ENCODE measurements around the gene CHIC2.

CHIC2 gene

DNA sequence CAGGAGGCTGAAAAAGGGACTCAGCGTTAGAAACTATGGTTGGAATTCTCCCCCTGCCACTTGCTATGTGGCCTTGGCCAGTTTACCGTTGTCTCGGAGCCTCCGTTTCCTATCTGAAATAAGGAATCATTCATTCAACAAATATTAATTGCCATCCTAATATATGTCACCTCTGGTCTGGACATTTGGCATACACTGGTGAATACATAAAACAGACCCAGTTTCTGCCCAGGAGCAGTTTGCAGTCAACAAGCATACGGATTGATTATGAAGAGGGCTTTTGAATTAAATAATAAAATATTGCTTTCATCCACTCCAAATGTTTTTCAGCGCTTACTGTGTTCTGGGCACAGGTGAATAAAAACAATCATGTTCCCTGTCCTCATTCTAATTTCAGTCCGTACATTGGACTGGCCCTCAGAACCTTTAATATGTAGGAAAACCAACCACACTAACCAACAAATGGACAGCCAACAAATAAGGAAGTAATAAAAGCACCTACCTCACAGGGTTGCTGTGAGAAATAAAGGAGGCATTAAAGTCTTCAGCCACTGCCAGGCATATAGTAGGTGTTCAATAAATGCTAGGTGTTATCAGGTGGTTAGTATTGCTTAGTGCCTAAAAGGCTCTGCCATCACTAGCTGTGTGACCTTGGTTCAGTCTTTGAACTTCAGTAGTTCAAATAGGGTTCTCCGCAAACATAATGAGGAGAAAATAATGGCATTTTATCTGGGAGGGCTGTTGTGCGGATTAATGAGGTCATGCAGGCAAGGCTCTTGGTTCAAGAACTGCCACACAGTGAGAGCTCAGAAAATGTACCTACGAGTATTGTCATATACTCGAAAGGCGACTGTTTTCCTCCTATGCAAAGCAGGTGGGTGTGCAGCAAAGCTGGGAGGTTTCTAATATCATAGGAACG lies 28.3 kb upstream of the CHIC2 start:
- no peak for DNase-seq

- peak; percentile 81 for DNase-seq
Observed at GRCh38 chr4:54091637-54092404, 27.4 kb upstream of the CHIC2 start.

DNA sequence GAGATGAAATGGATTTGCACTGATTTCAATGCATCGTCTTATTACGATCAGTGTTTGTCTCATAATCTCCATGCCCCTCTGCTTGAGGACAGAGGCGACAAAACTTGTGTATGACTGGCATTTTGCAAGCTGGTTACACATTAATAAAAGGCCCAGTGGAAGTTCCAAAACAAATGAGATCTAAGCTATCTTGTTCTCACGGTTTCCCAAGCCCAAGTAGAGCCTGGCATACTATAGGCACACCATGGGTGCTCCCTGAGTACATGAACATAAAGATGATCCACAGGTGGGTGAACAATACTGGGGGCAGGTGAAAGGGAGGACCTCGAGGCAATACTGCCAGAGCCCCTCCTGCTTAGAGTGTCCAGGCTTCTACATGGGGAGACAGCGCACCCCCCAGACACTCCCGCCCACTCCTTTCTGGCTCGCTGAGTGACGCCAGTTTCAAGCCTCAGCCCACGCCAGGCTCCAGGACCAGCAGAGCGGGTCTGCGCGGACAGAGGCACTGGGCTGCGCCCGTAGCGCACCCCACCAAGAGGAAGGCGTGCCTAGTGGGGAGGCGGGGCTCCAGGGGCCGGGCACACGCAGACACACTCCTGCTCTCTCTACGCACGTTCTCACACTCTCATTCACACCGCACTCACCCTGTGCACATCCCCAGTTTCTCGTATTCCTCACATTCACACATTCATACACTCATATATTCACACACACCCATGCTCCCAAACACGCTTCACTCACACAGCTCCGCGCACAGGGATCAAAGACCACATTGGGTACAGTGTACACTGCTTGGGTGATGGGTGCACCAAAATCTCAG lies 26.6 kb upstream of the CHIC2 start:
- DNase-seq: peak; percentile 47

GRCh38 chr4:54090404-54090803 lies 26.0 kb upstream of the CHIC2 start:
- DNase-seq: no peak

DNA sequence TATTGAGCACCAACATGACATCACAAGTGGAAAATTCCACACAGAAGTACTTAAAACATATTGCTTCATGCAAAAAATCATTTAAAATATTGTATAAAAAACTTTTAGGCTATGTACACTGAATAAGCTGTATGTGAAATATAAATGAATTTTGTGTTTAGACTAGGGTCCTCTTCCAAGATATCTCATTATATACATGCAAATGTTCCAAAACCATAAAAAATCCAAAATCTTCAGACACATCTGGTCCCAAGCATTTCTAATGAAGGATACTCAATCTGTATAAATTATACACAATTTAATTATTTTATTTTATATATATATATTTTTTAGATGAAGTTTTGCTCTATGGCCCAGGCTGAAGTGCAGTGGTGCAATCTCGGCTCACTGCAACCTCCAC lies 25.5 kb upstream of the CHIC2 start:
- DNase-seq: no peak

DNA sequence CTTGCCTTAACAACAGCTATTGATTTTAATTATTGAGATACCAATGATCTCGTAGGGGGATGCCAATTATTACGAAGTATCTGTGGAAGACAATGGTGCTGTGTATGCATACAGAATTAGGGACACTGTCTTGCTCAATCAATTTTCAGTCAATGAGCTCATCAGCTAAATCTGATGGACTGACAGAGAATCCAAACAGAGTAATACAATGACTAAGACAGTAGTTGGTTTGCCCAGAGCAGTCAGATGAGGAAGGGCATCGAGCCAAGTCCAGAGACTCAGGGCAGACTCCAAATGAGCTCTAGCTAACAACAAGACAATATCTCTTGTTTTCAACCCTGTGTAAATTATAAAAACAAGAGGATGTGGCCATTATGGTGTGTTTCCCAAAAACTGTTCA lies 20.9 kb upstream of the CHIC2 start:
- no peak for DNase-seq

- no peak for DNase-seq
Observed at GRCh38 chr4:54082168-54082567, 17.8 kb upstream of the CHIC2 start.

- DNase-seq: no peak
Observed at GRCh38 chr4:54077812-54078211, 13.4 kb upstream of the CHIC2 start.

- no peak for DNase-seq
Observed at GRCh38 chr4:54076673-54077072, 12.3 kb upstream of the CHIC2 start.

DNA sequence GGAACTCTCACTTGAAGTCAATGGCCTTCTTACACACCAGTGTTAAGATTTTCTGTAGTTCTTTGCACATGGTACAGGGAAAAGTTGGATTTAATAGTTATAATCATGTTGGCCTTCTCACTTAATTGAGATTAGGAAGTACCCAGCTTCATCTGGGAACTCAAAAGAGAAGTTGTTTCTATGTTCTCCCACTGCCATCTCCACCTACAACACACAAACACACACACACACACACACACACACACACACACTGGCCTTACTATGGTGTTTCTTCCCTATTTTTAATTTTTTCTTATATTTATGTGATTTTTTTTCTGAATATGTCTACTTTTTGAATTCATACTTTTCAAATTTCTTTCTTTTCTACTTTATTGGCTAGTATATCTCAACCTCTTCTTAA lies 10.0 kb upstream of the CHIC2 start:
- DNase-seq: no peak

GRCh38 chr4:54073271-54073880 lies 9.0 kb upstream of the CHIC2 start:
- no peak for DNase-seq

- DNase-seq: no peak
Observed at GRCh38 chr4:54067166-54067565, 2.8 kb upstream of the CHIC2 start.

- no peak for DNase-seq
Observed at GRCh38 chr4:54066718-54067129, 2.3 kb upstream of the CHIC2 start.

DNA sequence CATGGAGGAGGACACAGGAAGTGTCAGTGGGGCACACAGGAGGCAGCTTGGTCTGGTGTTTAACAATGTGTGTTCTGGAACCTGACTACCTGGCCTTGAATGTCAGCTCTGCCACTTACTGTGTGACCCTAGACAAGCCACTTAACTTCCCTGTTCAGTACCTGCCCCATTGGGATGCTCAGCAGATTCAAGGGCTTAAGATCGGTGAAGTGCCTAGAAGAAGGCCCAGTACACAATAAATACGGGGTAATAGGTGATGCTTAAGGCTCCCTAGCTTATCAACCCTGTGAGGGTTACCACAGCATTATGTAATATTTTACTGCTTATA lies 1.6 kb upstream of the CHIC2 start:
- no peak for DNase-seq

GRCh38 chr4:54065282-54066087 lies 1.1 kb upstream of the CHIC2 start:
- no peak for DNase-seq

GRCh38 chr4:54063737-54064316 lies 578 bp downstream of the CHIC2 start:
- DNase-seq: no peak

- no peak for DNase-seq
Observed at GRCh38 chr4:54063229-54063628, 1.2 kb downstream of the CHIC2 start.

DNA sequence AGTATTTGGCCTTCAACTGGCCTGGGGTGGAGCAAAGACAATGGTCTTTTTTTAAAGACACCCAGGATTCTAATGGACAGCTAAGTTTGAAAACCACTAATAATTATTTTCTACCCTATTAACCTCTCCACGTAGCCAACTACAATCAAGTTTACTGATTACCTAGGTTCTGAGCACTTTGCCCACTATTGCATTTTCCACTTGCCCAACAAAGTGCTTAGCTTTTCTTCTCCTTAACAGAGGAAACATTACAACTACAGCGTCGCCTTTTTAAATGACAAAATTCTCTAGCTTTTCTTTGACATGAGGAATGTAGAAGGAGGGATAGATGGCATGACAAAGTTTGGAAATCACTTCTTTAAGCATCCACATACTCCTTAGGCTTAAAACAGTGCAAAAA lies 2.0 kb downstream of the CHIC2 start:
- DNase-seq: no peak

DNA sequence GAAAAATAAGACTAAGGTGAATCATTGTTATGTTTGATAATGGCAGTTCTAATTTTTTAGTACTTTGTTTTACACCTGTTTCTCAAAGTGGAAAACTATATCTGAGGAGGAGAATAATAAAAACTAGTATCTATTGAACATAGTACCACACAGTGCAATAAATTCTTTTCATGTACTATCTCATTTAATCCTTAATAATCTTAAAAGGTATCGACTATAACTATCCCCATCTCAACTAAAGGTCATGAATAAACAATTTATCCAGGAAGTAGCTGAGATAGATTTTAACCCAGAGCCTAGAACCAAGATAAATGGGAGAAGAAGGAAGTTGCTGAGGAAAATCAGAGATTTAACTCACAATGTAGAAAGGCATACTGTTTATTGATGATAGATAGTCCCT lies 2.5 kb downstream of the CHIC2 start:
- no peak for DNase-seq

DNA sequence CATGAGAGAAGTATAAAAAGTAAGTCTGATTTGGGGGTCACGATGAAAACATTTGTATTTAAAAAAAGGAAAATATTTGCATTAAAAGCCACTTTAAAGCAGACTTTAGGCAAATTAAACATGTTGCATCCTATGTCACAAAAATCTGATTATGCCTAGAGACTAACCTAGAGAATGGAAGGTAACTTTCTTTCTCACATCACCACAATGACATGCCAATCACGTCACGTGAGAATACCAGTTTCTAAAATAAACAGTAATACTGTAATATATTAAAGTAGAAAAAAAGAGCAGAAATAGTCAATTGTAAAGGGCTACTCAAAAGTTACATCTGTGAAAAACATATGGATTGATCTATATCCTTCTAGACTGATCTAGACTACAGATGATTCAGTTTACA lies 3.3 kb downstream of the CHIC2 start:
- DNase-seq: no peak

GRCh38 chr4:54060116-54060515 lies 4.3 kb downstream of the CHIC2 start:
- DNase-seq: no peak

GRCh38 chr4:54058171-54058570 lies 6.2 kb downstream of the CHIC2 start:
- no peak for DNase-seq
